ENCODE results near the gene MOXD1. TPM values are rescaled to one million over a fixed set of nuclear protein-coding genes. Genes with fewer than 3 reads are reported as not detected.

Gene MOXD1
- total and polyA plus RNA-seq, 3 experiments from 2014 or later = 0.25 TPM; not detected in 2

DNA sequence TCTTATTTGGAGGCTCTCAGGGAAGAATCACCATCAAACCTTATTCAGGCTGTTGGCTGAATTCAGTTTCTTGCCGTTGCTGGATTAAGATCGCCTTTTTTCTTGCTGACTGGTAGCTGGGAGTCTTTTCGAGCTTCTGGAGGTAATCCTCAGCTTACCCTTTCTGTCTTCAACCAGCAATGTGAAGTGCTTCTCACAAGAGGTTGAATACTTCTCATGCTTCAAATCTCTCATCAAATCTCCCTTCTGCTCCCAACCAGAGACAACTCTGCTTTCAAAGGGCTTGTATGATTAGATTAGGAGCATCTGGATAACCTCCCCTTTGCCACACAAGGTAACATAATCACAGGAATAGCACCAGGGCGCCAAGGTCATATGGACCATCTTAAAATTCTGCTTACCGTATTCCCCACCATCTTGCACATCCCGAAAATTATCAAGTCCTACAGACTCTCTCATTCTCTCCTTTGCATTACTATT is 137.2 kb downstream of the MOXD1 start:
- H3K36me3 Mint-ChIP-seq = no peaks in the 10 kb centered on the region
- POLR2A ChIA-PET = no interaction called here
- H3K27me3 Mint-ChIP-seq = peaks cover 8 to 17% of the 10 kb centered on the region in 2 donors

DNA sequence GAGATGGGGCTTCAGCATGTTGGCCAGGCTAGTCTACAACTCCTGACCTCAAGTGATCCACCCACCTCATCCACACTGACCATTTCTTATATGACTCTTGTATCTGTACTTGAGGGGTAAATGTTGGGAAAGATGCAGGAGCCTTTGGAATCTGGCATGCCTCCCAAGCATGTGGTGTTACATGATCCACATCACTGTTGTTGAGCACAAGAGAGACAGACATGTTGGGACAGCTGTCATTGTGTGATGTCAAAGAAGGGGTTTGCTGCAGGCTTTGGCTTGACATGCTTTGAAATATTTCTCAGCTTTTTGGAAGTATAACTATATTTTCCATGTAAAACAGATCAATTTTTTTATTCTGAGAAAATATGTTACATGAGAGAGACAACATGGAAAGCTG is 139.9 kb downstream of the MOXD1 start:
- no peak overlapping the region for H3K4me3 Mint-ChIP-seq
- H3K9me3 ChIP-seq (ENCODE audit: low read length) = no peaks in the 10 kb centered on the region
- H3K4me1 Mint-ChIP-seq = no peaks in the 10 kb centered on the region
- POLR2A ChIA-PET = no interaction called here
- CTCF ChIA-PET = no interaction called here
- no peaks in the 10 kb centered on the region for H3K4me1 ChIP-seq (ENCODE audit: insufficient read depth, low read length)
- H3K27me3 Mint-ChIP-seq = peaks cover 6 to 21% of the 10 kb centered on the region in 2 donors
- DNase-seq = no peak
- H3K27ac ChIP-seq (ENCODE audit: low read depth, low read length) = no peak overlapping the region
- peaks cover 0 to 2% (median 0%) of the 10 kb centered on the region in 5 donors for H3K9me3 Mint-ChIP-seq
- H3K4me3 ChIP-seq (ENCODE audit: low read length) = no peak overlapping the region
- H3K36me3 ChIP-seq (ENCODE audit: insufficient read depth, low read length) = no peaks in the 10 kb centered on the region
- H3K27me3 ChIP-seq (ENCODE audit: insufficient read depth, low read length, poor library complexity, severe bottlenecking) = no peaks in the 10 kb centered on the region
- no peaks in the 10 kb centered on the region for H3K36me3 Mint-ChIP-seq
- no peak overlapping the region for H3K27ac Mint-ChIP-seq

More for the DNA sequence above, 137.2 kb downstream of the MOXD1 start:
- H3K27ac Mint-ChIP-seq = no peak overlapping the region
- DNase-seq = no peak
- no peaks in the 10 kb centered on the region for H3K9me3 ChIP-seq (ENCODE audit: low read length)
- peaks cover 0 to under 1% (median 0%) of the 10 kb centered on the region in 5 donors for H3K9me3 Mint-ChIP-seq
- no peak overlapping the region for H3K27ac ChIP-seq (ENCODE audit: low read depth, low read length)
- H3K4me3 Mint-ChIP-seq = no peak overlapping the region
- H3K36me3 ChIP-seq (ENCODE audit: insufficient read depth, low read length) = no peaks in the 10 kb centered on the region
- CTCF ChIA-PET = no interaction called here
- no peaks in the 10 kb centered on the region for H3K27me3 ChIP-seq (ENCODE audit: insufficient read depth, low read length, poor library complexity, severe bottlenecking)
- no peaks in the 10 kb centered on the region for H3K4me1 ChIP-seq (ENCODE audit: insufficient read depth, low read length)
- no peaks in the 10 kb centered on the region for H3K4me1 Mint-ChIP-seq
- H3K4me3 ChIP-seq (ENCODE audit: low read length) = no peak overlapping the region

DNA sequence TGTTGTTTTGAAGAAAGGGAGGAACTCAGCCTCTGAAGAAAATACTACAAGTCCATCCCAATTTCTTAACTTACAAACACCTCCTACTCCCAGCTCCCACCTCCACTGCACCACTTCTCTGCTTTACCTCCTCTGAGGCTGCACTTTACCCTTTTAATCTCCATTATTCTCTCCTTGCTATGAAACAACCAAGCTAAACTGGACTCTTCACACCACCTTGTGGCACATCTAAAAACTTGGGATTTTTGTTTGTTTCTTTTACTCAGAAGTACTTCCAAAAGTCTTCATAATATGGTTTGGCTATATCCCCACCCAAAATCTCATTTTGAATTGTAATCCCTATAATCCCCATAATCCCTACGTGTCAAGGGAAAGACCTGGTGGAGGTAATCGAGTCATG is 142.2 kb downstream of the MOXD1 start:
- Mint-ChIP-seq H3K27me3 (peaks cover 6 to 27% of the 10 kb centered on the region in 2 donors), H3K27ac (no peak overlapping the region), H3K4me3 (no peak overlapping the region), H3K36me3 (no peaks in the 10 kb centered on the region), H3K4me1 (no peaks in the 10 kb centered on the region), H3K9me3 (peaks cover 0 to 2% (median 0%) of the 10 kb centered on the region in 5 donors)
- CTCF ChIA-PET = interaction anchor here (0.6 to 3.1 kb wide), 2 partner anchors 9 to 20 kb away, joined by 3 to 12 read pairs; no protein-coding TSS in a partner anchor
- Histone ChIP-seq H3K27ac (ENCODE audit: low read depth, low read length) (no peak overlapping the region), H3K27me3 (ENCODE audit: insufficient read depth, low read length, poor library complexity, severe bottlenecking) (no peaks in the 10 kb centered on the region), H3K9me3 (ENCODE audit: low read length) (no peaks in the 10 kb centered on the region), H3K4me3 (ENCODE audit: low read length) (no peak overlapping the region), H3K4me1 (ENCODE audit: insufficient read depth, low read length) (no peaks in the 10 kb centered on the region), H3K36me3 (ENCODE audit: insufficient read depth, low read length) (no peaks in the 10 kb centered on the region)
- POLR2A ChIA-PET = no interaction called here
- DNase-seq = no peak

DNA sequence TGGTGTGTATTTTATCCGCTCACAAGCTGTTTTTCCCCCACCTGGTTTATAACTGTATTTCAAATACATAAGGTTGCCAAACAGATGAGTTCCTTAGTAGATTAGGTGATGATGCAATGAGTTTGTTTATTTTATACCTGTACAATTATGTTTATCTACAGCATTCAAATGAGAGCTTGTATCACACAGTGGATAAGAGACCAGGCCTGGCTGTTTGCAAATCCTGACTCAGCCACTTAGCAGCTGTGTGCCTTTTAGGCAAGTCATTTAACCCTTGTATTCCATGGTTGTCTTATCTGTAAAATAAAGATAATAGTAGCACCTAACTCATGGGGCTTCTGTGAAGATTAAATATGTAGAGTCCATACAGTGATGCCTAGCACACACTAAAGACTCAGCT is 143.7 kb downstream of the MOXD1 start:
- Mint-ChIP-seq H3K4me3 (no peak overlapping the region), H3K4me1 (no peaks in the 10 kb centered on the region), H3K27me3 (peaks cover 6 to 25% of the 10 kb centered on the region in 2 donors), H3K9me3 (peaks cover 0 to 2% (median 0%) of the 10 kb centered on the region in 5 donors), H3K36me3 (no peaks in the 10 kb centered on the region), H3K27ac (no peak overlapping the region)
- POLR2A ChIA-PET = no interaction called here
- H3K27ac ChIP-seq (ENCODE audit: low read depth, low read length) = no peak overlapping the region
- no peaks in the 10 kb centered on the region for H3K27me3 ChIP-seq (ENCODE audit: insufficient read depth, low read length, poor library complexity, severe bottlenecking)
- no peaks in the 10 kb centered on the region for H3K4me1 ChIP-seq (ENCODE audit: insufficient read depth, low read length)
- no peaks in the 10 kb centered on the region for H3K36me3 ChIP-seq (ENCODE audit: insufficient read depth, low read length)
- CTCF ChIA-PET = interaction anchor here (1.0 to 3.1 kb wide), 2 partner anchors 22 kb away, joined by 3 to 12 read pairs; no protein-coding TSS in a partner anchor
- H3K4me3 ChIP-seq (ENCODE audit: low read length) = no peak overlapping the region
- DNase-seq = no peak
- no peaks in the 10 kb centered on the region for H3K9me3 ChIP-seq (ENCODE audit: low read length)

DNA sequence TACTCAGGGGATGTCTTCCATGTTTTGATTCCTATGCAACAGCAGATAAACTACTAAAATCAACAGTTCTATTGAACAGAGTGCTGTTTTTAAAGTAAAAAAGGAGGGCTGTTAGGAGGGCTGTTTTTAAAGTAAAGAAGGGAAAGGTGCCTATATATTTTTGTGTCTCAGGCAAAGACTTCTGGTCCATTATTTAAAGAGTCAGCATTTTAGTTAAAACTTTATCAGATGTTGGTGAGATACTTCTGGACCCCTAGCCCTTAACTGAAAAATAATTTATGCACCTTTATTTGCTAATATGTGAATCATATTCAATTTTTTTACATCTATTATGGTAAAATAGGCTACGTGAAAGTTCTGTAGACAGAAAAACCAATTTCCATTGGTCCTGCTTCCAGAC is 144.8 kb downstream of the MOXD1 start:
- Mint-ChIP-seq H3K36me3 (no peaks in the 10 kb centered on the region), H3K4me3 (no peak overlapping the region), H3K27me3 (peaks cover 10 to 25% of the 10 kb centered on the region in 2 donors), H3K4me1 (no peaks in the 10 kb centered on the region), H3K9me3 (peaks cover 0 to 2% (median 0%) of the 10 kb centered on the region in 5 donors), H3K27ac (no peak overlapping the region)
- DNase-seq = no peak
- Histone ChIP-seq H3K9me3 (ENCODE audit: low read length) (no peaks in the 10 kb centered on the region), H3K27me3 (ENCODE audit: insufficient read depth, low read length, poor library complexity, severe bottlenecking) (no peaks in the 10 kb centered on the region), H3K4me1 (ENCODE audit: insufficient read depth, low read length) (no peaks in the 10 kb centered on the region), H3K27ac (ENCODE audit: low read depth, low read length) (no peak overlapping the region), H3K4me3 (ENCODE audit: low read length) (no peak overlapping the region), H3K36me3 (ENCODE audit: insufficient read depth, low read length) (no peaks in the 10 kb centered on the region)
- ChIA-PET POLR2A (no interaction called here), CTCF (interaction anchor here (1.0 kb wide), 1 partner anchor 23 kb away, joined by 3 read pairs; no protein-coding TSS in a partner anchor)

DNA sequence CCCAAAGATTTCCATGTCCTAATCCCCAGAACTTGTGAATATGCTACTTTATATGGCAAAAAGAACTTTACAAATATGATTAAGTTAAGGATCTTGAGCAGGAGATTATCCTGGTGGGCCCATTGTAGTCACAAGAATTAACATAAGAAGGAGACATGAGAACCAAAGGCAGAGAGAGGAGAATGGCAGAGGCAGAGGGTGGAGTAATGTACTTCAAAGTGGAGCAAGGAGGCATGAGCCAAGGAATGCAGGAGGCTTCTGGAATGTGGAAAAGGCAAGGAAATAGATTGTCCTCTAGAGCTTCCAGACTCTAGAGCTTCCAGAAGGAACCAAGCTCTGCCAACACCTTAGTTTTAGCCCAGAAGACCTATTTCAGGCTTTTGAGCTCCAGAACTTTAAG is 147.4 kb downstream of the MOXD1 start:
- H3K36me3 Mint-ChIP-seq = no peaks in the 10 kb centered on the region
- no peaks in the 10 kb centered on the region for H3K4me1 Mint-ChIP-seq
- ChIA-PET CTCF (interaction anchor here (0.5 to 1.2 kb wide), 2 partner anchors 26 to 717 kb away, joined by 3 read pairs; no protein-coding TSS in a partner anchor), POLR2A (no interaction called here)
- no peaks in the 10 kb centered on the region for H3K9me3 Mint-ChIP-seq
- Histone ChIP-seq H3K4me3 (ENCODE audit: low read length) (no peak overlapping the region), H3K27me3 (ENCODE audit: insufficient read depth, low read length, poor library complexity, severe bottlenecking) (no peaks in the 10 kb centered on the region), H3K27ac (ENCODE audit: low read depth, low read length) (no peak overlapping the region), H3K9me3 (ENCODE audit: low read length) (no peaks in the 10 kb centered on the region), H3K36me3 (ENCODE audit: insufficient read depth, low read length) (no peaks in the 10 kb centered on the region), H3K4me1 (ENCODE audit: insufficient read depth, low read length) (no peaks in the 10 kb centered on the region)
- H3K27me3 Mint-ChIP-seq = peaks cover 6 to 13% of the 10 kb centered on the region in 2 donors
- DNase-seq = no peak
- H3K27ac Mint-ChIP-seq = no peak overlapping the region
- no peak overlapping the region for H3K4me3 Mint-ChIP-seq

DNA sequence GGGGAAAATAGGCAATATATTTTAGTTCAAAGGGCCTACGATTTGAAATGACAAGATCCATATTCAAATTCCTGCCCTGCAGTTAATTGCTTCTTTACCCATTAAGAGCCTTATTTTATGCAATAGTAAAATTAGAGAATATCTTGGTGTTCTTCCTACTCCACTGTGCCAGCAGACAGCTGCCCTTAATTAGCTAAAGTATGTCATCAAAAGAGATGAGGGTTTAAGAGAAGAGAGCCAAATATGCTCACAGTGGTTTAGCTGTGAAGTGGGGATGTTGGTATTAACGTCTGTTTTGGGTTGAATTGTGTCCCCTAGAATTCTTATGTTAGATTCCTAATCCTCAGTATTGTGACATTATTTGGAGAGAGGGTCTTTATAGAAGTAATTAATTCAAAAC is 148.1 kb downstream of the MOXD1 start:
- H3K4me3 Mint-ChIP-seq = no peak overlapping the region
- Histone ChIP-seq H3K9me3 (ENCODE audit: low read length) (no peaks in the 10 kb centered on the region), H3K4me1 (ENCODE audit: insufficient read depth, low read length) (no peaks in the 10 kb centered on the region), H3K36me3 (ENCODE audit: insufficient read depth, low read length) (no peaks in the 10 kb centered on the region), H3K27ac (ENCODE audit: low read depth, low read length) (no peak overlapping the region), H3K27me3 (ENCODE audit: insufficient read depth, low read length, poor library complexity, severe bottlenecking) (no peaks in the 10 kb centered on the region), H3K4me3 (ENCODE audit: low read length) (no peak overlapping the region)
- H3K9me3 Mint-ChIP-seq = no peaks in the 10 kb centered on the region
- POLR2A ChIA-PET = no interaction called here
- H3K36me3 Mint-ChIP-seq = no peaks in the 10 kb centered on the region
- no peak overlapping the region for H3K27ac Mint-ChIP-seq
- no peak for DNase-seq
- H3K27me3 Mint-ChIP-seq = peaks cover 11 to 13% of the 10 kb centered on the region in 2 donors
- no peaks in the 10 kb centered on the region for H3K4me1 Mint-ChIP-seq
- CTCF ChIA-PET = interaction anchor here (0.5 kb wide), 1 partner anchor 717 kb away, joined by 3 read pairs; no protein-coding TSS in a partner anchor

DNA sequence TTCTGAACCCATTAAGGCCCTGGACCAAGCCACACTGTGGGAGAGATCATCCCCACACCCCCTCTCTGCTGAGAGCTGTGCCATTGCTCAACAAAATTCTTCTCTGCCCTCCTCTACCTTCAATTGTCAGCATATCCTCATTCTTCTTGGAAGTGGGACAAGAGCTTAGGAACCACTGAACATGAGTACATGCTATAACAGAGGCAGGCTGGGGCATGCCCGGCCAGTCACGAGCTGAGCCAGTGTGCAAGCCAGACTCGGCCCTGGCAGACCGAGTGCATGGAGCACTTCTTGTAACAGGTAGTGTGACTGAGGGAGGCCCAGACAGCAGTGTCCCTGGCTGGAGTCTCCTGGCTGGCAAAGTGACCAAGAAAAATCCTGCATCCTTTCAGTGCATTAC is 149.2 kb downstream of the MOXD1 start:
- Mint-ChIP-seq H3K36me3 (no peaks in the 10 kb centered on the region), H3K27ac (no peak overlapping the region), H3K4me1 (no peaks in the 10 kb centered on the region), H3K4me3 (no peak overlapping the region), H3K27me3 (peaks cover 11 to 20% of the 10 kb centered on the region in 2 donors), H3K9me3 (no peaks in the 10 kb centered on the region)
- Histone ChIP-seq H3K4me3 (ENCODE audit: low read length) (no peak overlapping the region), H3K27me3 (ENCODE audit: insufficient read depth, low read length, poor library complexity, severe bottlenecking) (no peaks in the 10 kb centered on the region), H3K9me3 (ENCODE audit: low read length) (no peaks in the 10 kb centered on the region), H3K4me1 (ENCODE audit: insufficient read depth, low read length) (no peaks in the 10 kb centered on the region), H3K27ac (ENCODE audit: low read depth, low read length) (no peak overlapping the region), H3K36me3 (ENCODE audit: insufficient read depth, low read length) (no peaks in the 10 kb centered on the region)
- CTCF ChIA-PET = no interaction called here
- no peak for DNase-seq
- POLR2A ChIA-PET = no interaction called here

Measured in CD8-positive, alpha-beta memory T cell (primary cell).